ENCODE results near the gene RGS12. TPM values are rescaled to one million over a fixed set of nuclear protein-coding genes. Genes with fewer than 3 reads are reported as not detected.

The RGS12 gene
- total RNA-seq, 1 donor from 2014 or later = 69.5 TPM

GRCh38 chr4:3295837-3296624, 3.2 kb downstream of the RGS12 start:
- Mint-ChIP-seq H3K27me3 (ENCODE audit: low read depth) (no peaks in the 10 kb centered on the region), H3K4me3 (peak overlapping the region; percentile 76), H3K36me3 (ENCODE audit: low read depth) (peaks cover 30% of the 10 kb centered on the region), H3K27ac (ENCODE audit: unreplicated experiment) (peak overlapping the region; percentile 47), H3K4me1 (peaks cover 64% of the 10 kb centered on the region), H3K9me3 (peaks cover 5% of the 10 kb centered on the region)
- no peak for DNase-seq (ENCODE audit: low read depth, low spot score)
- TF ChIP-seq CTCF (conservative IDR thresholded peaks at IDR 0.05) = no peak

- DNase-seq (ENCODE audit: low read depth, low spot score) = no peak
- H3K4me3 Mint-ChIP-seq = peak overlapping the region; percentile 76
- peaks cover 66% of the 10 kb centered on the region for H3K4me1 Mint-ChIP-seq
- no peak overlapping the region for H3K27ac Mint-ChIP-seq (ENCODE audit: unreplicated experiment)
- TF ChIP-seq CTCF (conservative IDR thresholded peaks at IDR 0.05) = no peak
- H3K27me3 Mint-ChIP-seq (ENCODE audit: low read depth) = no peaks in the 10 kb centered on the region
- peaks cover 30% of the 10 kb centered on the region for H3K36me3 Mint-ChIP-seq (ENCODE audit: low read depth)
- H3K9me3 Mint-ChIP-seq = peaks cover 5% of the 10 kb centered on the region
Observed at GRCh38 chr4:3296651-3297050, 3.8 kb downstream of the RGS12 start.

GRCh38 chr4:3297066-3297859, 4.4 kb downstream of the RGS12 start:
- H3K9me3 Mint-ChIP-seq = peaks cover 5% of the 10 kb centered on the region
- H3K27ac Mint-ChIP-seq (ENCODE audit: unreplicated experiment) = no peak overlapping the region
- DNase-seq (ENCODE audit: low read depth, low spot score) = no peak

GRCh38 chr4:3299122-3299975, 6.5 kb downstream of the RGS12 start:
- Mint-ChIP-seq H3K4me1 (peaks cover 74% of the 10 kb centered on the region), H3K4me3 (peak overlapping the region; percentile 39), H3K9me3 (peaks cover 5% of the 10 kb centered on the region), H3K27me3 (ENCODE audit: low read depth) (no peaks in the 10 kb centered on the region), H3K36me3 (ENCODE audit: low read depth) (peaks cover 30% of the 10 kb centered on the region), H3K27ac (ENCODE audit: unreplicated experiment) (no peak overlapping the region)
- DNase-seq (ENCODE audit: low read depth, low spot score) = no peak
- TF ChIP-seq CTCF (conservative IDR thresholded peaks at IDR 0.05) = no peak

More at GRCh38 chr4:3297066-3297859, 4.4 kb downstream of the RGS12 start:
- Mint-ChIP-seq H3K4me1 (peaks cover 67% of the 10 kb centered on the region), H3K4me3 (peak overlapping the region; percentile 65), H3K27me3 (ENCODE audit: low read depth) (no peaks in the 10 kb centered on the region), H3K36me3 (ENCODE audit: low read depth) (peaks cover 30% of the 10 kb centered on the region)
- no peak for TF ChIP-seq CTCF (conservative IDR thresholded peaks at IDR 0.05)

Measured in neural crest cell (in vitro differentiated cells).